Muscle layer of colon (tissue), 2 donors: Measurements from ENCODE around the gene RC3H2.
A peak's percentile ranks its signal among the peaks of the same experiment; 100 is the strongest.
"Not testable (repeated sequence)": the region's sequence is repeated elsewhere in the genome, so short reads cannot be mapped to it uniquely, and the experiment has no call there.

Experiments used
- H3K27ac ChIP-seq: one replicate; pipeline ENCODE4 v1.7.0; 2013; ENCODE audit warnings: low read depth, mild to moderate bottlenecking, low read length, moderate library complexity
- H3K27me3 ChIP-seq, 2 donors: one replicate each; pipeline ENCODE4 v1.7.0; 2013; ENCODE audit warnings: low read length in 2 of 2, mild to moderate bottlenecking in 2 of 2; ENCODE audit not compliant: insufficient read depth in 2 of 2, control insufficient read depth in 1 of 2
- H3K36me3 ChIP-seq: one replicate; pipeline ENCODE4 v1.7.0; 2013; ENCODE audit warnings: mild to moderate bottlenecking, low read length; ENCODE audit not compliant: insufficient read depth
- H3K4me1 ChIP-seq: one replicate; pipeline ENCODE4 v1.7.0; 2013; ENCODE audit warnings: mild to moderate bottlenecking, low read length; ENCODE audit not compliant: insufficient read depth
- H3K4me3 ChIP-seq, 2 donors: one replicate each; pipeline ENCODE4 v1.7.0; 2013; ENCODE audit warnings: low read length in 2 of 2, low read depth in 1 of 2, mild to moderate bottlenecking in 1 of 2, moderate library complexity in 1 of 2
- H3K9ac ChIP-seq: one replicate; pipeline ENCODE4 v1.7.0; 2013; ENCODE audit warnings: low read length
- H3K9me3 ChIP-seq: one replicate; pipeline ENCODE4 v1.7.0; 2013; ENCODE audit warnings: mild to moderate bottlenecking, low read length
- donor health status: abdominal sarcoma.
- donor health status: Adenocarcinoma of cecum.

The RC3H2 gene

GRCh38 chr9:122815544-122815943, 89.6 kb downstream of the RC3H2 start:
- H3K4me3 ChIP-seq = no peak overlapping the region
- peaks cover 8% of the 10 kb centered on the region for H3K4me1 ChIP-seq
- H3K27ac ChIP-seq = no peak overlapping the region
- no peaks in the 10 kb centered on the region for H3K9me3 ChIP-seq
- peaks cover 19% of the 10 kb centered on the region for H3K36me3 ChIP-seq
- no peak overlapping the region for H3K9ac ChIP-seq
- no peaks in the 10 kb centered on the region for H3K27me3 ChIP-seq

GRCh38 chr9:122814545-122814944, 90.6 kb downstream of the RC3H2 start:
- Histone ChIP-seq H3K27ac (no peak overlapping the region), H3K9ac (no peak overlapping the region), H3K27me3 (no peaks in the 10 kb centered on the region), H3K4me1 (peaks cover 7% of the 10 kb centered on the region), H3K4me3 (no peak overlapping the region), H3K9me3 (no peaks in the 10 kb centered on the region), H3K36me3 (peaks cover 14% of the 10 kb centered on the region)

- H3K36me3 ChIP-seq = peaks cover 12% of the 10 kb centered on the region
- peaks cover 3% of the 10 kb centered on the region for H3K4me1 ChIP-seq
- H3K9me3 ChIP-seq = no peaks in the 10 kb centered on the region
- no peak overlapping the region for H3K9ac ChIP-seq
- no peaks in the 10 kb centered on the region for H3K27me3 ChIP-seq
- H3K27ac ChIP-seq = no peak overlapping the region
- no peak overlapping the region for H3K4me3 ChIP-seq
These were observed 92.4 kb downstream of the RC3H2 start for GRCh38 chr9:122812736-122813135.

DNA sequence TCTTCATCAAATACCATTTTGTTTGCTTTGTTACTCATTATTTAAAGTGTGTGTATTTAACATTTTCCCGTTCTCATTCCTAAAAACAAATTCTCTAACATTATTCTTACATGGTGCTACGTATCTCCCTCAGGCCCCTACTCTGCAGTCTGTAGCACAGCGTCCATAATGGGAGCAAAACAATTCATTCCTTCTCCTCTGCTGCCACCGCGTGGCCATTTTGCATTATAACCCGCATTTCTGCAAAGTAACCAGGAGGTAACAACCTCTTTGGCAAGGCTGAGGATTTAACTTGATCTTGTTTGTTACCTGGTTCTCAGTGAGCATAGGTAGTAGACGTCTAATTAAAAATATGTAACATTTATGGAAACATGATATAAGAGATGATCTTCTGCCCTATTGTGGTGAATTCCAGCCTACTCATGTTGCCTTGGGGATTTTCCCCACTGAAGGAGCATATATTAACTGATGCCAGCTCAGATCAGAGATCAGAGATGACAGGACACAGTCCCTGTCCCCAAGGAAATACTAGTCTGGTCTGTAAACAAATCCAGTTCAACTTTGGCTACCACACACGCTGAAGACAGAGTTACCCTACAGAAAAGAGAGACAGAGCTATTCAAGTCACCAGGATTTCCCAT, 94.7 kb downstream of the RC3H2 start:
- H3K27ac ChIP-seq = no peak overlapping the region
- no peaks in the 10 kb centered on the region for H3K36me3 ChIP-seq
- H3K4me1 ChIP-seq = peaks cover 3% of the 10 kb centered on the region
- no peaks in the 10 kb centered on the region for H3K27me3 ChIP-seq
- peak overlapping the region in 1 of 2 donors; percentile 4 for H3K4me3 ChIP-seq
- H3K9ac ChIP-seq = no peak overlapping the region
- H3K9me3 ChIP-seq = no peaks in the 10 kb centered on the region

- not testable (repeated sequence) for H3K4me3 ChIP-seq, H3K4me1 ChIP-seq, H3K9me3 ChIP-seq, H3K27me3 ChIP-seq, H3K9ac ChIP-seq, H3K27ac ChIP-seq, H3K36me3 ChIP-seq
These were observed 95.9 kb downstream of the RC3H2 start for GRCh38 chr9:122809261-122809660.

DNA sequence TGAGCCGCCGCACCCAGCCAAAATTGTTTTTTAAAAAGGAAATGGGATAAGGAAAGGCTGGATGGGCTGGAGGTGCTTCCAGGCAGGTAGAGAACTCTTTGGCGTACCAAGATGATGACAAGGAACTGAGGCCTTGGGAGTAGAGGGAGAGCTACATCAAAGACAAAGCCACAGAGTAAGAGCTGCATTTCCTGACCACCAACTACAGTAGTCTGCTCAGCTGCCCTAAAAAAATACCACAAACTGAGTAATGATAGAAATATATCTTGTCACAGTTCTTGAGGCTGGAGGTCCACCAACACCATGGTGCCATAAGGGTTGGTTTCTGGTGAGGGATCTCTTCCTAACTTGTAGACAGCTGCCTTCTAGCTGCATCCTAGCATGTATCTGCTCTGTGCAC, 97.0 kb downstream of the RC3H2 start:
- Histone ChIP-seq H3K27ac (no peak overlapping the region), H3K36me3 (no peaks in the 10 kb centered on the region), H3K4me3 (no peak overlapping the region), H3K4me1 (peaks cover 3% of the 10 kb centered on the region), H3K9ac (no peak overlapping the region), H3K27me3 (no peaks in the 10 kb centered on the region), H3K9me3 (no peaks in the 10 kb centered on the region)

- H3K36me3 ChIP-seq = no peaks in the 10 kb centered on the region
These were observed 97.8 kb downstream of the RC3H2 start for GRCh38 chr9:122807271-122807900.

DNA sequence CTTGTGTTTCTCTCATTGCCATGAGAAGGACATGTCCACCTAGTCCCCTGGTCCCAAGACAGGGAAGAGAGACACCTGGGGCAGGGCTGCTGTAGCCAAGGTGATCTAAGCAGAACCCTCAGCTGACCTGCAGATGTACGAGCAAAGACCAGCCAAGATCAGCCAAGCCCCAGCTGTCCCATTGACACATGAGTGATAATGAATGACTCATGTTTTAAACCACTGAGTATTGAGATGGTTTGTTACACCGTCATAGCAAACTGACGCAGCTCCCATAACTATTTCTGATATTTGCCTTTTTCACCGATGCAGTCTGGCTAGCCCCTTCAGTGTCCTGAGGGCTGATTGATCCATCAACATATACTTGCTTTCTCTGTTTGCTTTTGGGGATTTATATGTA, 98.5 kb downstream of the RC3H2 start:
- no peak overlapping the region for H3K9ac ChIP-seq
- no peak overlapping the region for H3K27ac ChIP-seq

More at GRCh38 chr9:122807271-122807900, 97.8 kb downstream of the RC3H2 start:
- no peak overlapping the region for H3K4me3 ChIP-seq
- H3K9ac ChIP-seq = no peak overlapping the region
- no peak overlapping the region for H3K27ac ChIP-seq
- peaks cover 3% of the 10 kb centered on the region for H3K4me1 ChIP-seq
- H3K9me3 ChIP-seq = no peaks in the 10 kb centered on the region
- no peaks in the 10 kb centered on the region for H3K27me3 ChIP-seq

GRCh38 chr9:122800066-122801060, 104.8 kb downstream of the RC3H2 start, which contains the start of gene OR1K1:
OR1K1 (plus strand) TSS chr9:122800123; CDS start chr9:122800123, 0 bp downstream.
- no peak within 1 kb of the TSS for H3K4me3 ChIP-seq
- no peak within 1 kb of the TSS for H3K9ac ChIP-seq
- H3K27ac ChIP-seq = no peak within 1 kb of the TSS
- H3K9me3 ChIP-seq = no peaks in the 10 kb centered on the region
- H3K4me1 ChIP-seq = no peaks in the 10 kb centered on the region
- no peaks in the 10 kb centered on the region for H3K36me3 ChIP-seq
- H3K27me3 ChIP-seq = no peaks in the 10 kb centered on the region

More for the DNA sequence above, 98.5 kb downstream of the RC3H2 start:
- Histone ChIP-seq H3K36me3 (no peaks in the 10 kb centered on the region), H3K27me3 (no peaks in the 10 kb centered on the region), H3K4me1 (peaks cover 3% of the 10 kb centered on the region), H3K4me3 (no peak overlapping the region), H3K9me3 (no peaks in the 10 kb centered on the region)

- Histone ChIP-seq H3K27ac (no peak overlapping the region), H3K27me3 (no peaks in the 10 kb centered on the region), H3K36me3 (no peaks in the 10 kb centered on the region), H3K9ac (no peak overlapping the region), H3K4me1 (no peaks in the 10 kb centered on the region), H3K9me3 (no peaks in the 10 kb centered on the region), H3K4me3 (no peak overlapping the region)
These were observed 107.7 kb downstream of the RC3H2 start for GRCh38 chr9:122797316-122798063.
